ENCODE data around the gene SLC25A2.
"Not testable (repeated sequence)": the region's sequence is repeated elsewhere in the genome, so short reads cannot be mapped to it uniquely, and the experiment has no call there.

Gene SLC25A2

GRCh38 chr5:141316963-141317362 is 13.1 kb upstream of the SLC25A2 start:
- peaks cover 22% of the 10 kb centered on the region for H3K9me3 ChIP-seq (ENCODE audit: control insufficient read depth, low read length)

GRCh38 chr5:141313711-141314110 is 9.9 kb upstream of the SLC25A2 start:
- H3K9me3 ChIP-seq (ENCODE audit: control insufficient read depth, low read length) = peaks cover 10% of the 10 kb centered on the region
- H3K36me3 ChIP-seq (ENCODE audit: control insufficient read depth, insufficient read depth, low read length) = peaks cover 18% of the 10 kb centered on the region
- H3K4me3 ChIP-seq (ENCODE audit: insufficient read depth, low read depth, low read length) = no peak overlapping the region

More at GRCh38 chr5:141316963-141317362, 13.1 kb upstream of the SLC25A2 start:
- H3K4me1 ChIP-seq (ENCODE audit: control insufficient read depth, insufficient read depth, low read length); H3K27ac ChIP-seq (ENCODE audit: insufficient read depth, low read depth, low read length, poor library complexity, severe bottlenecking); H3K27me3 ChIP-seq (ENCODE audit: control insufficient read depth, insufficient read depth, low read length, poor library complexity, severe bottlenecking); H3K4me3 ChIP-seq (ENCODE audit: insufficient read depth, low read depth, low read length): not testable (repeated sequence)
- 89 to 100% methylated on average over 3 of the region's 4 CpGs for WGBS, 2 experiments
- peaks cover 29% of the 10 kb centered on the region for H3K36me3 ChIP-seq (ENCODE audit: control insufficient read depth, insufficient read depth, low read length)

GRCh38 chr5:141306630-141307029 is 2.8 kb upstream of the SLC25A2 start:
- no peaks in the 10 kb centered on the region for H3K36me3 ChIP-seq (ENCODE audit: control insufficient read depth, insufficient read depth, low read length)
- WGBS, 2 experiments = 92% methylated on average over 1 of the region's 1 CpG; no CpG with 5 or more reads in 1 of the 2 experiments

More at GRCh38 chr5:141313711-141314110, 9.9 kb upstream of the SLC25A2 start:
- Histone ChIP-seq H3K4me1 (ENCODE audit: control insufficient read depth, insufficient read depth, low read length) (no peaks in the 10 kb centered on the region), H3K27me3 (ENCODE audit: control insufficient read depth, insufficient read depth, low read length, poor library complexity, severe bottlenecking) (no peaks in the 10 kb centered on the region), H3K27ac (ENCODE audit: insufficient read depth, low read depth, low read length, poor library complexity, severe bottlenecking) (no peak overlapping the region)

GRCh38 chr5:141298376-141298775 is 5.5 kb downstream of the SLC25A2 start:
- Histone ChIP-seq H3K36me3 (ENCODE audit: control insufficient read depth, insufficient read depth, low read length) (no peaks in the 10 kb centered on the region), H3K27me3 (ENCODE audit: control insufficient read depth, insufficient read depth, low read length, poor library complexity, severe bottlenecking) (no peaks in the 10 kb centered on the region), H3K4me1 (ENCODE audit: control insufficient read depth, insufficient read depth, low read length) (no peaks in the 10 kb centered on the region), H3K9me3 (ENCODE audit: control insufficient read depth, low read length) (peaks cover 4% of the 10 kb centered on the region), H3K27ac (ENCODE audit: insufficient read depth, low read depth, low read length, poor library complexity, severe bottlenecking) (no peak overlapping the region), H3K4me3 (ENCODE audit: insufficient read depth, low read depth, low read length) (no peak overlapping the region)
- WGBS, 2 experiments = 93 to 96% methylated on average over 4 of the region's 4 CpGs

More at GRCh38 chr5:141306630-141307029, 2.8 kb upstream of the SLC25A2 start:
- Histone ChIP-seq H3K27ac (ENCODE audit: insufficient read depth, low read depth, low read length, poor library complexity, severe bottlenecking) (no peak overlapping the region), H3K4me1 (ENCODE audit: control insufficient read depth, insufficient read depth, low read length) (no peaks in the 10 kb centered on the region), H3K9me3 (ENCODE audit: control insufficient read depth, low read length) (peaks cover 3% of the 10 kb centered on the region), H3K4me3 (ENCODE audit: insufficient read depth, low read depth, low read length) (no peak overlapping the region), H3K27me3 (ENCODE audit: control insufficient read depth, insufficient read depth, low read length, poor library complexity, severe bottlenecking) (no peaks in the 10 kb centered on the region)

GRCh38 chr5:141272906-141273305 is 30.9 kb downstream of the SLC25A2 start:
- Histone ChIP-seq H3K36me3 (ENCODE audit: control insufficient read depth, insufficient read depth, low read length) (no peaks in the 10 kb centered on the region), H3K9me3 (ENCODE audit: control insufficient read depth, low read length) (peaks cover 4% of the 10 kb centered on the region), H3K27ac (ENCODE audit: insufficient read depth, low read depth, low read length, poor library complexity, severe bottlenecking) (no peak overlapping the region), H3K4me1 (ENCODE audit: control insufficient read depth, insufficient read depth, low read length) (no peaks in the 10 kb centered on the region), H3K27me3 (ENCODE audit: control insufficient read depth, insufficient read depth, low read length, poor library complexity, severe bottlenecking) (no peaks in the 10 kb centered on the region), H3K4me3 (ENCODE audit: insufficient read depth, low read depth, low read length) (no peak overlapping the region)
- 84 to 88% methylated on average over 3 of the region's 3 CpGs for WGBS, 2 experiments

GRCh38 chr5:141269195-141269594 is 34.7 kb downstream of the SLC25A2 start:
- Histone ChIP-seq H3K27me3 (ENCODE audit: control insufficient read depth, insufficient read depth, low read length, poor library complexity, severe bottlenecking) (no peaks in the 10 kb centered on the region), H3K27ac (ENCODE audit: insufficient read depth, low read depth, low read length, poor library complexity, severe bottlenecking) (no peak overlapping the region), H3K4me1 (ENCODE audit: control insufficient read depth, insufficient read depth, low read length) (no peaks in the 10 kb centered on the region), H3K36me3 (ENCODE audit: control insufficient read depth, insufficient read depth, low read length) (no peaks in the 10 kb centered on the region), H3K4me3 (ENCODE audit: insufficient read depth, low read depth, low read length) (no peak overlapping the region), H3K9me3 (ENCODE audit: control insufficient read depth, low read length) (peaks cover 8% of the 10 kb centered on the region)
- 90% methylated on average over 4 of the region's 4 CpGs for WGBS, 2 experiments

- no peaks in the 10 kb centered on the region for H3K36me3 ChIP-seq (ENCODE audit: control insufficient read depth, insufficient read depth, low read length)
- H3K4me3 ChIP-seq (ENCODE audit: insufficient read depth, low read depth, low read length) = no peak overlapping the region
- peaks cover 17% of the 10 kb centered on the region for H3K9me3 ChIP-seq (ENCODE audit: control insufficient read depth, low read length)
- H3K4me1 ChIP-seq (ENCODE audit: control insufficient read depth, insufficient read depth, low read length) = no peaks in the 10 kb centered on the region
- WGBS, 2 experiments = no CpG with 5 or more reads among the region's 1 CpG
- H3K27ac ChIP-seq (ENCODE audit: insufficient read depth, low read depth, low read length, poor library complexity, severe bottlenecking) = no peak overlapping the region
- no peaks in the 10 kb centered on the region for H3K27me3 ChIP-seq (ENCODE audit: control insufficient read depth, insufficient read depth, low read length, poor library complexity, severe bottlenecking)
Measured at GRCh38 chr5:141261238-141261546, 42.7 kb downstream of the SLC25A2 start.

- H3K27me3 ChIP-seq (ENCODE audit: control insufficient read depth, insufficient read depth, low read length, poor library complexity, severe bottlenecking) = no peaks in the 10 kb centered on the region
- WGBS, 2 experiments = 68 to 70% methylated on average over 4 to 5 of the region's 5 CpGs
- no peaks in the 10 kb centered on the region for H3K4me1 ChIP-seq (ENCODE audit: control insufficient read depth, insufficient read depth, low read length)
- peaks cover 17% of the 10 kb centered on the region for H3K9me3 ChIP-seq (ENCODE audit: control insufficient read depth, low read length)
- H3K4me3 ChIP-seq (ENCODE audit: insufficient read depth, low read depth, low read length) = no peak overlapping the region
- no peaks in the 10 kb centered on the region for H3K36me3 ChIP-seq (ENCODE audit: control insufficient read depth, insufficient read depth, low read length)
- no peak overlapping the region for H3K27ac ChIP-seq (ENCODE audit: insufficient read depth, low read depth, low read length, poor library complexity, severe bottlenecking)
Measured at GRCh38 chr5:141260458-141261237, 43.2 kb downstream of the SLC25A2 start.

- no peak overlapping the region for H3K27ac ChIP-seq (ENCODE audit: insufficient read depth, low read depth, low read length, poor library complexity, severe bottlenecking)
- no peaks in the 10 kb centered on the region for H3K36me3 ChIP-seq (ENCODE audit: control insufficient read depth, insufficient read depth, low read length)
- H3K4me1 ChIP-seq (ENCODE audit: control insufficient read depth, insufficient read depth, low read length) = no peaks in the 10 kb centered on the region
- no peaks in the 10 kb centered on the region for H3K27me3 ChIP-seq (ENCODE audit: control insufficient read depth, insufficient read depth, low read length, poor library complexity, severe bottlenecking)
- no peak overlapping the region for H3K4me3 ChIP-seq (ENCODE audit: insufficient read depth, low read depth, low read length)
- H3K9me3 ChIP-seq (ENCODE audit: control insufficient read depth, low read length) = peaks cover 18% of the 10 kb centered on the region
Measured at GRCh38 chr5:141258948-141259347, 44.9 kb downstream of the SLC25A2 start.

- no peak overlapping the region for H3K27ac ChIP-seq (ENCODE audit: insufficient read depth, low read depth, low read length, poor library complexity, severe bottlenecking)
- no peaks in the 10 kb centered on the region for H3K36me3 ChIP-seq (ENCODE audit: control insufficient read depth, insufficient read depth, low read length)
- H3K9me3 ChIP-seq (ENCODE audit: control insufficient read depth, low read length) = peaks cover 23% of the 10 kb centered on the region
- no peaks in the 10 kb centered on the region for H3K4me1 ChIP-seq (ENCODE audit: control insufficient read depth, insufficient read depth, low read length)
- no peaks in the 10 kb centered on the region for H3K27me3 ChIP-seq (ENCODE audit: control insufficient read depth, insufficient read depth, low read length, poor library complexity, severe bottlenecking)
- H3K4me3 ChIP-seq (ENCODE audit: insufficient read depth, low read depth, low read length) = no peak overlapping the region
Measured at GRCh38 chr5:141258464-141258863, 45.4 kb downstream of the SLC25A2 start.
